Fibroblast of skin of left quadriceps (primary cell): ENCODE data around the gene LGALS13.

ENCODE experiments used
- DNase-seq, 2 experiments: peaks; one replicate each; pipeline ENCODE4 v3.0.0-alpha.2; 2013; ENCODE audit warnings: low read depth in 2 of 2

The LGALS13 gene

GRCh38 chr19:39602224-39602623 is at the start of gene LGALS13:
Gene LGALS13, plus strand, starts transcription at chr19:39602524. Its CDS starts 45 bp downstream, at chr19:39602569.
- no peak for DNase-seq

- DNase-seq, result no peak
Observed at GRCh38 chr19:39553082-39553652, 49.2 kb upstream of the LGALS13 start.

- no peak for DNase-seq
Observed at GRCh38 chr19:39554701-39555311, 47.5 kb upstream of the LGALS13 start.

GRCh38 chr19:39555883-39556282 is 46.4 kb upstream of the LGALS13 start:
- no peak for DNase-seq

GRCh38 chr19:39557811-39558623 is 44.3 kb upstream of the LGALS13 start:
- DNase-seq, result no peak

- DNase-seq, result no peak
Observed at GRCh38 chr19:39558624-39559117, 43.7 kb upstream of the LGALS13 start.

- DNase-seq, result no peak
Observed at GRCh38 chr19:39563408-39563807, 38.9 kb upstream of the LGALS13 start.

- no peak for DNase-seq
Observed at GRCh38 chr19:39566064-39566463, 36.3 kb upstream of the LGALS13 start.

GRCh38 chr19:39568604-39569003 is 33.7 kb upstream of the LGALS13 start:
- no peak for DNase-seq

- DNase-seq, result no peak
Observed at GRCh38 chr19:39582442-39582841, 19.9 kb upstream of the LGALS13 start.

- DNase-seq, result no peak
Observed at GRCh38 chr19:39582891-39583625, 19.3 kb upstream of the LGALS13 start.

GRCh38 chr19:39587496-39587895 is 14.8 kb upstream of the LGALS13 start:
- no peak for DNase-seq

GRCh38 chr19:39588066-39588465 is 14.3 kb upstream of the LGALS13 start:
- DNase-seq, result no peak

- DNase-seq, result no peak
Observed at GRCh38 chr19:39590265-39590664, 12.1 kb upstream of the LGALS13 start.

GRCh38 chr19:39592381-39592780 is 9.9 kb upstream of the LGALS13 start:
- DNase-seq, result no peak

- no peak for DNase-seq
Observed at GRCh38 chr19:39595950-39596349, 6.4 kb upstream of the LGALS13 start.

GRCh38 chr19:39596911-39597310 is 5.4 kb upstream of the LGALS13 start:
- no peak for DNase-seq

- peak in 1 of 2 experiments; percentile 0 for DNase-seq
Observed at GRCh38 chr19:39599116-39599515, 3.2 kb upstream of the LGALS13 start.

GRCh38 chr19:39603825-39604224 is 1.5 kb downstream of the LGALS13 start:
- DNase-seq, result no peak

- no peak for DNase-seq
Observed at GRCh38 chr19:39607021-39607420, 4.7 kb downstream of the LGALS13 start.

GRCh38 chr19:39607561-39607960 is 5.2 kb downstream of the LGALS13 start:
- no peak for DNase-seq

GRCh38 chr19:39613597-39613996 is 11.3 kb downstream of the LGALS13 start:
- DNase-seq, result no peak
